Endothelial cell of umbilical vein (primary cell): ENCODE data around the gene PPP2R5D.

ENCODE experiments used
- CTCF ChIP-seq, 2 donors: IDR thresholded peaks; 1 replicate in 1 of 2; 2 replicates in 1 of 2; pipeline ENCODE4 v1.5.1; 2011; ENCODE audit warnings: low read length in 2 of 2, mild to moderate bottlenecking in 2 of 2, moderate library complexity in 2 of 2, control low read depth in 1 of 2, inconsistent platforms in 1 of 2, low read depth in 1 of 2; ENCODE audit not compliant: insufficient read depth in 1 of 2; ENCODE audit errors: extremely low read depth in 1 of 2
- EZH2 ChIP-seq: IDR thresholded peaks from 2 replicates; pipeline ENCODE4 v1.6.1; 2012; ENCODE audit warnings: borderline replicate concordance, low read depth, mild to moderate bottlenecking, moderate library complexity, low read length, inconsistent platforms; ENCODE audit not compliant: severe bottlenecking
- FOS ChIP-seq: IDR thresholded peaks from 2 replicates; pipeline ENCODE4 v1.6.1; 2011; ENCODE audit warnings: mild to moderate bottlenecking, low read length, moderate library complexity, borderline replicate concordance; ENCODE audit not compliant: insufficient read depth
- JUN ChIP-seq: IDR thresholded peaks from 2 replicates; pipeline ENCODE4 v1.6.1; 2011; ENCODE audit warnings: borderline replicate concordance, low read depth; ENCODE audit not compliant: insufficient read length, insufficient read depth
- POLR2A ChIP-seq: IDR thresholded peaks from 2 replicates; pipeline ENCODE4 v1.6.1; 2012; ENCODE audit warnings: low read depth, mild to moderate bottlenecking, control low read depth, low read length
- POLR2AphosphoS5 ChIP-seq: IDR thresholded peaks from 2 replicates; pipeline ENCODE4 v1.6.1; 2012; ENCODE audit warnings: low read depth, mild to moderate bottlenecking, control low read depth, low read length, moderate library complexity; ENCODE audit not compliant: insufficient read depth
- TF ChIP-seq, protein P1 (sequence below): IDR thresholded peaks from 2 replicates; pipeline ENCODE4 v1.6.1; 2011; ENCODE audit not compliant: insufficient read depth, insufficient read length

- TF ChIP-seq CTCF (IDR thresholded peaks at IDR 0.05; ENCODE audit: extremely low read depth in 1 of 2, insufficient read depth in 1 of 2, low read depth in 1 of 2, low read length in 2 of 2) (no peak), POLR2A (no peak), JUN (no peak), POLR2AphosphoS5 (no peak), EZH2 (no peak), FOS (no peak)
- TF ChIP-seq, protein P1, sequence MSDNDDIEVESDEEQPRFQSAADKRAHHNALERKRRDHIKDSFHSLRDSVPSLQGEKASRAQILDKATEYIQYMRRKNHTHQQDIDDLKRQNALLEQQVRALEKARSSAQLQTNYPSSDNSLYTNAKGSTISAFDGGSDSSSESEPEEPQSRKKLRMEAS = no peak
These were observed 70.0 kb downstream of the PPP2R5D start for GRCh38 chr6:43054206-43054943.
